GF-D8 (cell line): ENCODE data around the gene ANGEL2.
"Not testable (repeated sequence)": the region's sequence is repeated elsewhere in the genome, so short reads cannot be mapped to it uniquely, and the experiment has no call there.

ENCODE experiments used
- DNase-seq: peaks from one replicate; lab custom pipeline; 2025; lab: John Stamatoyannopoulos, UW

ANGEL2 gene

GRCh38 chr1:213017447-213018273, 2.0 kb upstream of the ANGEL2 start:
- no peak for DNase-seq

- peak; percentile 19 for DNase-seq
These were observed 1.0 kb downstream of the ANGEL2 start for GRCh38 chr1:213014642-213015041.

GRCh38 chr1:213008564-213008963, 7.1 kb downstream of the ANGEL2 start:
- DNase-seq = peak; percentile 15

- DNase-seq = no peak
These were observed 12.4 kb downstream of the ANGEL2 start for GRCh38 chr1:213003256-213003655.

GRCh38 chr1:212994926-212995325, 20.7 kb downstream of the ANGEL2 start:
- no peak for DNase-seq

GRCh38 chr1:212993960-212994359, 21.7 kb downstream of the ANGEL2 start:
- DNase-seq = not testable (repeated sequence)

- no peak for DNase-seq
These were observed 25.4 kb downstream of the ANGEL2 start for GRCh38 chr1:212990276-212990675.

GRCh38 chr1:212987702-212988322, 27.9 kb downstream of the ANGEL2 start:
- no peak for DNase-seq

GRCh38 chr1:212986551-212986950, 29.1 kb downstream of the ANGEL2 start:
- no peak for DNase-seq

- DNase-seq = no peak
These were observed 31.0 kb downstream of the ANGEL2 start for GRCh38 chr1:212984522-212985291.

- no peak for DNase-seq
These were observed 32.2 kb downstream of the ANGEL2 start for GRCh38 chr1:212983482-212983881.

GRCh38 chr1:212982430-212983152, 33.1 kb downstream of the ANGEL2 start:
- DNase-seq = no peak

- no peak for DNase-seq
These were observed 33.9 kb downstream of the ANGEL2 start for GRCh38 chr1:212981571-212982328.

- DNase-seq = no peak
These were observed 34.6 kb downstream of the ANGEL2 start for GRCh38 chr1:212981025-212981495.

- no peak for DNase-seq
These were observed 35.4 kb downstream of the ANGEL2 start for GRCh38 chr1:212980123-212980785.

- no peak for DNase-seq
These were observed 36.1 kb downstream of the ANGEL2 start for GRCh38 chr1:212979340-212980122.

GRCh38 chr1:212977781-212978645, 37.7 kb downstream of the ANGEL2 start:
- DNase-seq = no peak

GRCh38 chr1:212976586-212976985, 39.1 kb downstream of the ANGEL2 start:
- DNase-seq = no peak
